Liver (tissue), 3 donors: ENCODE data around the gene SLC66A2.

Experiments
- JUND ChIP-seq, 2 donors: IDR thresholded peaks; 2 replicates each; pipeline ENCODE4 v1.6.1; 2016; ENCODE audit warnings: antibody characterized with exemption in 2 of 2
- MAX ChIP-seq: IDR thresholded peaks from 2 replicates; pipeline ENCODE4 v1.6.1; 2016; ENCODE audit warnings: antibody characterized with exemption
- RAD21 ChIP-seq, 2 donors: IDR thresholded peaks; 2 replicates each; pipeline ENCODE4 v1.6.1; 2016; ENCODE audit warnings: antibody characterized with exemption in 2 of 2, mild to moderate bottlenecking in 2 of 2
- SP1 ChIP-seq: IDR thresholded peaks from 2 replicates; pipeline ENCODE4 v1.6.1; 2018; ENCODE audit warnings: antibody characterized with exemption, mild to moderate bottlenecking
- TAF1 ChIP-seq: conservative IDR thresholded peaks from 2 replicates; pipeline ENCODE4 v1.6.1; 2016; ENCODE audit warnings: antibody characterized with exemption, mild to moderate bottlenecking
- ZBTB33 ChIP-seq: IDR thresholded peaks from 2 replicates; pipeline ENCODE4 v1.6.1; 2016; ENCODE audit warnings: antibody characterized with exemption
- TF ChIP-seq, protein P1 (sequence below): fragments of 150-350 bp; IDR thresholded peaks from 2 replicates; pipeline ENCODE4 v1.5.1; 2017; ENCODE audit warnings: improper control_type of control experiment, low read depth, low read length; ENCODE audit not compliant: missing input control
- TF ChIP-seq, protein P2 (sequence below): IDR thresholded peaks from 2 replicates; pipeline ENCODE4 v1.6.1; 2016; ENCODE audit warnings: antibody characterized with exemption, mild to moderate bottlenecking
- TF ChIP-seq, protein P3 (sequence below): IDR thresholded peaks from 2 replicates; pipeline ENCODE4 v1.6.1; 2016; ENCODE audit warnings: antibody characterized with exemption
- donor health status: healthy.
- donor health status: healthy.

DNA sequence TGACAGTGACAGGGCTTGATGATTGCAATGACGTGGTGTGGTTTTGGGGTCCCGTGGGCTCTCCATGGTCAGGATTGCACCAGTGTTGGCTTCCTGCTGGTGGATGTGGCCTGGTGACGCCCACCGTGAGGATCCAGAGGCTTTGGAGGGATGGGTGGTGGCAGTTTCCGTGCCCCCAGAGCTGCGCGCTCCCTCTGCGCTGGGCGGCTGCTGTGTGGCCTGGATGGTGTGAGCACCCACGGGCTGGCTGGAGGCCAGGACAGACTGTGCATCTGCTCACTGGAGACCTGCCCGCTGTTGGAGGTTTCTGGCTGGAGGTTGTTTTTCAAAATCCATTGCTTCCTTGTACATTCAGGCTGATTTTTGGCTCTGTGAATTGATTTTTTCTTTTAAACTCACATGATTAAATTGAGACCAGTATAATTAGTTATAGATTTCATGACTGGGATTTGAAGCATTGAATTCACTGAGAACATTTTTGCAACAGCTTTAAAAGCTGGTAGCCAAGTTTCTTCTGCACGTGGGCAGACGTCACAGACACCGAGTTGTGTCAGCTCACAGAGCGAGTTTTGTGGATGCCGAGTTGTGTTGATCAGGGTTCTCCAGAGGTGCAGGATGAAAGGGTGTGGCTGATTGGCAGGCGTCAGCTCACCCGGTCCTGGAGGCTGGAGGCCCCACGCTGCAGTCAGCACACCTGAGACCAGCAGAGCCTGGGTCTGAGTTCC lies 81.0 kb downstream of the SLC66A2 start:
- TF ChIP-seq, protein P1, sequence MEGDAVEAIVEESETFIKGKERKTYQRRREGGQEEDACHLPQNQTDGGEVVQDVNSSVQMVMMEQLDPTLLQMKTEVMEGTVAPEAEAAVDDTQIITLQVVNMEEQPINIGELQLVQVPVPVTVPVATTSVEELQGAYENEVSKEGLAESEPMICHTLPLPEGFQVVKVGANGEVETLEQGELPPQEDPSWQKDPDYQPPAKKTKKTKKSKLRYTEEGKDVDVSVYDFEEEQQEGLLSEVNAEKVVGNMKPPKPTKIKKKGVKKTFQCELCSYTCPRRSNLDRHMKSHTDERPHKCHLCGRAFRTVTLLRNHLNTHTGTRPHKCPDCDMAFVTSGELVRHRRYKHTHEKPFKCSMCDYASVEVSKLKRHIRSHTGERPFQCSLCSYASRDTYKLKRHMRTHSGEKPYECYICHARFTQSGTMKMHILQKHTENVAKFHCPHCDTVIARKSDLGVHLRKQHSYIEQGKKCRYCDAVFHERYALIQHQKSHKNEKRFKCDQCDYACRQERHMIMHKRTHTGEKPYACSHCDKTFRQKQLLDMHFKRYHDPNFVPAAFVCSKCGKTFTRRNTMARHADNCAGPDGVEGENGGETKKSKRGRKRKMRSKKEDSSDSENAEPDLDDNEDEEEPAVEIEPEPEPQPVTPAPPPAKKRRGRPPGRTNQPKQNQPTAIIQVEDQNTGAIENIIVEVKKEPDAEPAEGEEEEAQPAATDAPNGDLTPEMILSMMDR = no peak
- TF ChIP-seq SP1 = no peak
- TF ChIP-seq TAF1 = no peak
- TF ChIP-seq, protein P2, sequence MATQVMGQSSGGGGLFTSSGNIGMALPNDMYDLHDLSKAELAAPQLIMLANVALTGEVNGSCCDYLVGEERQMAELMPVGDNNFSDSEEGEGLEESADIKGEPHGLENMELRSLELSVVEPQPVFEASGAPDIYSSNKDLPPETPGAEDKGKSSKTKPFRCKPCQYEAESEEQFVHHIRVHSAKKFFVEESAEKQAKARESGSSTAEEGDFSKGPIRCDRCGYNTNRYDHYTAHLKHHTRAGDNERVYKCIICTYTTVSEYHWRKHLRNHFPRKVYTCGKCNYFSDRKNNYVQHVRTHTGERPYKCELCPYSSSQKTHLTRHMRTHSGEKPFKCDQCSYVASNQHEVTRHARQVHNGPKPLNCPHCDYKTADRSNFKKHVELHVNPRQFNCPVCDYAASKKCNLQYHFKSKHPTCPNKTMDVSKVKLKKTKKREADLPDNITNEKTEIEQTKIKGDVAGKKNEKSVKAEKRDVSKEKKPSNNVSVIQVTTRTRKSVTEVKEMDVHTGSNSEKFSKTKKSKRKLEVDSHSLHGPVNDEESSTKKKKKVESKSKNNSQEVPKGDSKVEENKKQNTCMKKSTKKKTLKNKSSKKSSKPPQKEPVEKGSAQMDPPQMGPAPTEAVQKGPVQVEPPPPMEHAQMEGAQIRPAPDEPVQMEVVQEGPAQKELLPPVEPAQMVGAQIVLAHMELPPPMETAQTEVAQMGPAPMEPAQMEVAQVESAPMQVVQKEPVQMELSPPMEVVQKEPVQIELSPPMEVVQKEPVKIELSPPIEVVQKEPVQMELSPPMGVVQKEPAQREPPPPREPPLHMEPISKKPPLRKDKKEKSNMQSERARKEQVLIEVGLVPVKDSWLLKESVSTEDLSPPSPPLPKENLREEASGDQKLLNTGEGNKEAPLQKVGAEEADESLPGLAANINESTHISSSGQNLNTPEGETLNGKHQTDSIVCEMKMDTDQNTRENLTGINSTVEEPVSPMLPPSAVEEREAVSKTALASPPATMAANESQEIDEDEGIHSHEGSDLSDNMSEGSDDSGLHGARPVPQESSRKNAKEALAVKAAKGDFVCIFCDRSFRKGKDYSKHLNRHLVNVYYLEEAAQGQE = no peak
- TF ChIP-seq ZBTB33 = no peak
- no peak for TF ChIP-seq RAD21 (IDR thresholded peaks at IDR 0.05)
- no peak for TF ChIP-seq JUND (IDR thresholded peaks at IDR 0.05)
- TF ChIP-seq, protein P3, sequence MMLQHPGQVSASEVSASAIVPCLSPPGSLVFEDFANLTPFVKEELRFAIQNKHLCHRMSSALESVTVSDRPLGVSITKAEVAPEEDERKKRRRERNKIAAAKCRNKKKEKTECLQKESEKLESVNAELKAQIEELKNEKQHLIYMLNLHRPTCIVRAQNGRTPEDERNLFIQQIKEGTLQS = no peak
- TF ChIP-seq MAX = no peak
